OCI-LY7 (cell line): ENCODE results near the gene PPM1H. TPM values are rescaled to one million over a fixed set of nuclear protein-coding genes. Genes with fewer than 3 reads are reported as not detected.
"Not testable (repeated sequence)": the region's sequence is repeated elsewhere in the genome, so short reads cannot be mapped to it uniquely, and the experiment has no call there.

Experiments
- BruUV-seq: library from RNA; stranded (reverse); fragments of 400-500 nt; replicated peaks from 2 replicates; lab custom pipeline; 2021; lab: Mats Ljungman, UMichigan
- CTCF ChIA-PET: fragments of 300-600 bp; sonication (Branson Sonifier 250); formaldehyde crosslinking; loops from one replicate; lab custom pipeline; 2022; ENCODE audit warnings: antibody characterized with exemption; ENCODE audit not compliant: unreplicated experiment; lab: Charles Lee
- POLR2A ChIA-PET: fragments of 300-600 bp; sonication (Branson Sonifier 250); formaldehyde crosslinking; loops from one replicate; lab custom pipeline; 2022; ENCODE audit warnings: antibody characterized with exemption; lab: Charles Lee
- DNase-seq: peaks from one replicate; pipeline ENCODE4 v3.0.0-alpha.2; 2015; ENCODE audit warnings: low spot score
- H2AFZ ChIP-seq: fragments of 200-600 bp; sonication (generic), shearing (Covaris generic); 2 replicates; pipeline ENCODE4 v1.6.1; 2014; ENCODE audit warnings: mild to moderate bottlenecking, antibody characterized with exemption, low read length, moderate library complexity
- H3K27ac ChIP-seq: fragments of 200-600 bp; sonication (generic); 2 replicates; pipeline ENCODE4 v1.5.1; 2014; ENCODE audit warnings: mixed run types, low read depth, mild to moderate bottlenecking, moderate library complexity, low read length, inconsistent platforms; ENCODE audit not compliant: poor library complexity, severe bottlenecking
- H3K36me3 ChIP-seq: fragments of 200-600 bp; sonication (generic); 2 replicates; pipeline ENCODE4 v1.6.1; 2014; ENCODE audit warnings: mild to moderate bottlenecking, antibody characterized with exemption, low read length, moderate library complexity, mixed read lengths; ENCODE audit not compliant: insufficient read depth
- H3K4me1 ChIP-seq: fragments of 200-600 bp; sonication (generic); 2 replicates; pipeline ENCODE4 v1.5.1; 2014; ENCODE audit warnings: mild to moderate bottlenecking, low read length; ENCODE audit not compliant: insufficient read depth, poor library complexity, severe bottlenecking
- H3K4me2 ChIP-seq: fragments of 200-600 bp; sonication (generic); 2 replicates; pipeline ENCODE4 v1.6.1; 2014; ENCODE audit warnings: mild to moderate bottlenecking, low read length
- H3K4me3 ChIP-seq: fragments of 200-600 bp; sonication (generic); 2 replicates; pipeline ENCODE4 v1.5.1; 2014; ENCODE audit warnings: mild to moderate bottlenecking, low read depth, low read length; ENCODE audit not compliant: poor library complexity, severe bottlenecking
- H3K79me2 ChIP-seq: fragments of 200-600 bp; sonication (generic); 2 replicates; pipeline ENCODE4 v1.6.1; 2016; ENCODE audit warnings: low read depth, mild to moderate bottlenecking, low read length, moderate library complexity, mixed read lengths; ENCODE audit not compliant: insufficient read depth
- H3K9me2 ChIP-seq: fragments of 200-600 bp; sonication (generic); 2 replicates; pipeline ENCODE4 v1.6.1; 2016; ENCODE audit warnings: mild to moderate bottlenecking, low read length, mixed read lengths; ENCODE audit not compliant: insufficient read depth
- H3K9me3 ChIP-seq: fragments of 200-600 bp; sonication (generic); 2 replicates; pipeline ENCODE4 v1.6.1; 2014; ENCODE audit warnings: mild to moderate bottlenecking, mixed run types, low read length, mixed read lengths
- H4K20me1 ChIP-seq: fragments of 200-600 bp; sonication (generic); 2 replicates; pipeline ENCODE4 v1.6.1; 2014; ENCODE audit warnings: mild to moderate bottlenecking, antibody characterized with exemption, low read length, moderate library complexity, mixed read lengths; ENCODE audit not compliant: insufficient read depth
- CTCF ChIP-seq: fragments of 200-600 bp; sonication (generic); conservative IDR thresholded peaks from 2 replicates; pipeline ENCODE4 v1.5.1; 2014; ENCODE audit warnings: mild to moderate bottlenecking, antibody characterized with exemption, low read length, moderate library complexity, mixed read lengths
- EZH2phosphoT487 ChIP-seq: fragments of 200-600 bp; sonication (generic); IDR thresholded peaks from 2 replicates; pipeline ENCODE4 v1.6.1; 2018; ENCODE audit warnings: low read depth, borderline replicate concordance, mild to moderate bottlenecking, mixed run types, antibody characterized with exemption, low read length, moderate library complexity, mixed read lengths
- intact Hi-C: fragments of 100-400 bp; cut with micrococcal nuclease; formaldehyde crosslinking; loops from one replicate; pipeline ENCODE4 v1.10.0; 2022; ENCODE audit not compliant: unreplicated experiment
- total RNA-seq, 2 experiments: library from RNA; depleted of rRNA in 1 of 2; stranded (reverse); fragments of >200 nt in 1 of 2; shearing (Covaris generic) in 1 of 2; gene quantifications; 2 replicates each; pipeline ENCODE4 v1.2.3, GENCODE V29; 2014 to 2022

The PPM1H gene
- total RNA-seq, 2 experiments from 2014 or later: 2.0 to 3.4 TPM

- POLR2A ChIA-PET: no interaction called here
- CTCF ChIA-PET: no interaction called here
These were observed 173.3 kb downstream of the PPM1H start for GRCh38 chr12:62761658-62762057.

GRCh38 chr12:62760779-62761178, 174.2 kb downstream of the PPM1H start:
- ChIA-PET POLR2A (no interaction called here), CTCF (no interaction called here)
- H3K4me1 ChIP-seq: no peaks in the 10 kb centered on the region
- H3K79me2 ChIP-seq: no peaks in the 10 kb centered on the region
- H3K9me3 ChIP-seq: no peaks in the 10 kb centered on the region
- no peaks in the 10 kb centered on the region for H3K9me2 ChIP-seq
- H3K27ac ChIP-seq: no peak overlapping the region
- intact Hi-C loops: no loop called here
- no peak for TF ChIP-seq EZH2phosphoT487
- no peak for TF ChIP-seq CTCF
- no peaks in the 10 kb centered on the region for H4K20me1 ChIP-seq
- H3K36me3 ChIP-seq: no peaks in the 10 kb centered on the region
- no peak for DNase-seq
- no peak overlapping the region for H3K4me3 ChIP-seq
- H2AFZ ChIP-seq: no peak overlapping the region
- no peak overlapping the region for H3K4me2 ChIP-seq
- BruUV-seq: no TSS peak

More at GRCh38 chr12:62761658-62762057, 173.3 kb downstream of the PPM1H start:
- Histone ChIP-seq H2AFZ (no peak overlapping the region), H3K4me1 (no peaks in the 10 kb centered on the region), H3K79me2 (no peaks in the 10 kb centered on the region), H3K4me3 (no peak overlapping the region), H3K36me3 (no peaks in the 10 kb centered on the region), H3K9me2 (no peaks in the 10 kb centered on the region), H3K4me2 (no peak overlapping the region), H3K27ac (no peak overlapping the region), H3K9me3 (no peaks in the 10 kb centered on the region), H4K20me1 (no peaks in the 10 kb centered on the region)
- TF ChIP-seq CTCF (no peak), EZH2phosphoT487 (no peak)
- BruUV-seq: no TSS peak
- intact Hi-C loops: no loop called here
- no peak for DNase-seq

GRCh38 chr12:62760341-62760740, 174.6 kb downstream of the PPM1H start:
- POLR2A ChIA-PET, H4K20me1 ChIP-seq, H3K9me3 ChIP-seq, H3K9me2 ChIP-seq, intact Hi-C loops, H3K79me2 ChIP-seq, CTCF ChIA-PET, DNase-seq, H3K4me2 ChIP-seq, BruUV-seq, H3K36me3 ChIP-seq, H2AFZ ChIP-seq, H3K4me1 ChIP-seq, H3K4me3 ChIP-seq, H3K27ac ChIP-seq: not testable (repeated sequence)
